ENCODE data around the gene MAP6D1. TPM values are rescaled to one million over a fixed set of nuclear protein-coding genes. Genes with fewer than 3 reads are reported as not detected.
"Not testable (repeated sequence)": the region's sequence is repeated elsewhere in the genome, so short reads cannot be mapped to it uniquely, and the experiment has no call there.

MAP6D1 gene
- polyA plus RNA-seq, 4 donors, result 0.57 to 1.6 (median 0.80) TPM; not detected in 1

GRCh38 chr3:183802989-183803388, 22.4 kb downstream of the MAP6D1 start:
- no peak for DNase-seq (ENCODE audit: low read depth in 4 of 4, low spot score in 3 of 4)

- DNase-seq (ENCODE audit: low read depth in 4 of 4, low spot score in 3 of 4), result no peak
These were observed 23.8 kb downstream of the MAP6D1 start for GRCh38 chr3:183801601-183802000.

DNA sequence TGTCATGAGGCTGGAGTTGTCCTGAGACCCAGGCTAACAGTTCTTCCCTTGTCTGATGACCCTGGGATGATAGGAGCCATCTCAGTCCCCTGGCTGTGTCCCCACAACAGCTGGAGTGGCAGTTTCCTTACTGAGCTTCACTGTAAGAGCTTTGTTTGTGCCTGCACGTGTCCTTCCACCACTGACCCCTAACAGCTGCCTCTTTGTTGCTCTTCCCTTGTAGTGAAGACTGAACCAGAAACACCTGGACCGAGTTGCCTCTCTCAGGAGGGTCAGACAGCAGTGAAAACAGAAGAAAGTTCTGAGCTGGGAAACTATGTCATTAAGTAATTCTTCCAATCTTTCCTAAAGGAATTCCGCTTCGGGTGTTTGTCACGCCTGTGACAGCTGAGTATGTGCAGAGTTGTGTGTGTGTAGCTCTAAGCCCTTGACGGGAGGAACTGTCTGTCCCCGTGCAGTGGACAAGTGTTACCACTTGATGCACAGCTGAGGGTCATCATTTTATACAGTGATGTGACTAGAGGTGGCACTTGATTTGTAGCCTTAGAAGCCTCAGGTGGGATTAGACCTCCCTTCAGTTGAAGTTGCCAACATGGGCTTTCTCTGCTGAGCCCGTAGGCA, 25.0 kb downstream of the MAP6D1 start:
- no peak for DNase-seq (ENCODE audit: low read depth in 4 of 4, low spot score in 3 of 4)

- DNase-seq (ENCODE audit: low read depth in 4 of 4, low spot score in 3 of 4), result no peak
These were observed 25.9 kb downstream of the MAP6D1 start for GRCh38 chr3:183799461-183799860.

DNA sequence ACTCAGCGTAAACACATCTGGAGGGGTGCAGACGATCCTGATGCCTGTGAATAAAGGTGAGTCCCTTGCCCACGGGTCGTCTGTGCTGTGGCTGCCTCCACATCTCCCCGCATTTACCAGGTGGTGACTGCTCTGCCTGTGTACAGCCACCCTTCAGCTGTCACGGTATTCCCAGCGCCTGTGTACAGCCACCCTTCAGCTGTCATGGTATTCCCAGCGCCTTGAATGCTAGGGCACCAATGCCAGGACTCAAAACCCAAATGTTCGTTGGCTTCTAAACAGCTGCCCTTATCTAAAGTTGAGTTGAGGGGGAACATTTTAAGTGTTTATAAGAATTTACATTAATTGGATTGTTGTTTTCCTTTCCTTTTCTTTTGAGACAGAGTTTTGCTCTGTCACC, 27.4 kb downstream of the MAP6D1 start:
- DNase-seq (ENCODE audit: low read depth in 4 of 4, low spot score in 3 of 4), result no peak

- no peak for DNase-seq (ENCODE audit: low read depth in 4 of 4, low spot score in 3 of 4)
These were observed 29.0 kb downstream of the MAP6D1 start for GRCh38 chr3:183796372-183796771.

GRCh38 chr3:183794452-183794851, 30.9 kb downstream of the MAP6D1 start:
- no peak for DNase-seq (ENCODE audit: low read depth in 4 of 4, low spot score in 3 of 4)

DNA sequence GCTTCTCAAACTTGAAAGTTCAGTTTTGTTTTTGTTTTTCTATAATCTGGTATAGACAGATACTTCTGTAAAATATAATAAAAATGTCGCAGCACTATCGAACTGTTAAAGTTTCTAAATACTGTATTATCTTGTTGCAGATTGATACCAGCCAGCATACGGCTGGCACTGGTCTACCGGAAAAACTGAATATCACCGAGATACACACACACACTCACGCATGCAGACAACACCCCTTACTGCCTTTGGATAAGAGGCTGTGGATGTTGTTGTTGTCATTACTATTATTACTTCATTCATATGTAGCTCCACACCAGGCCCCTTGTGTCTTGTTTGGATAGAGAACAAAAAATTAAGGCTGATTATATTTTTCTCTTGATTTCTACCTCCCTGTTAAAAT, 32.4 kb downstream of the MAP6D1 start:
- no peak for DNase-seq (ENCODE audit: low read depth in 4 of 4, low spot score in 3 of 4)

GRCh38 chr3:183790700-183791099, 34.7 kb downstream of the MAP6D1 start:
- no peak for DNase-seq (ENCODE audit: low read depth in 4 of 4, low spot score in 3 of 4)

GRCh38 chr3:183789826-183790225, 35.6 kb downstream of the MAP6D1 start:
- DNase-seq (ENCODE audit: low read depth in 4 of 4, low spot score in 3 of 4), result no peak

DNA sequence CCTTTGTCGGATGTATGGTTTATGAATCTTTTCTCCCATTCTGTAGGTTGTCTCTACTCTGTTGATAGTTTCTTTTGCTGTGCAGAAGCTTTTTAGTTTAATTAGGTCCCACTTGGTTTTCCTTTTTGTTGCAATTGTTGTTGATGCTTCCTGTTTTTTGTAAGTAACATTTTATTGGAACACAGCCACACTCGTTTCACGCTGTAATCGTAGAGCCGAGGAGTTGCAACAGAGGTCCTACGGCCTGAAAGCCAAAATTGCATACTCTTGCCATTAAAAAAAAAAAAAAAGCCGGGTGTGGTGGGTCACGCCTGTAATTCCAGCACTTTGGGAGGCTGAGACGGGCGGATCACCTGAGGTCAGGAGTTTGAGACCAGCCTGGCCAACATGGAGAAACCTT, 40.9 kb downstream of the MAP6D1 start:
- not testable (repeated sequence) for DNase-seq (ENCODE audit: low read depth in 4 of 4, low spot score in 3 of 4)

- DNase-seq (ENCODE audit: low read depth in 4 of 4, low spot score in 3 of 4), result no peak
These were observed 42.7 kb downstream of the MAP6D1 start for GRCh38 chr3:183782576-183783276.

DNA sequence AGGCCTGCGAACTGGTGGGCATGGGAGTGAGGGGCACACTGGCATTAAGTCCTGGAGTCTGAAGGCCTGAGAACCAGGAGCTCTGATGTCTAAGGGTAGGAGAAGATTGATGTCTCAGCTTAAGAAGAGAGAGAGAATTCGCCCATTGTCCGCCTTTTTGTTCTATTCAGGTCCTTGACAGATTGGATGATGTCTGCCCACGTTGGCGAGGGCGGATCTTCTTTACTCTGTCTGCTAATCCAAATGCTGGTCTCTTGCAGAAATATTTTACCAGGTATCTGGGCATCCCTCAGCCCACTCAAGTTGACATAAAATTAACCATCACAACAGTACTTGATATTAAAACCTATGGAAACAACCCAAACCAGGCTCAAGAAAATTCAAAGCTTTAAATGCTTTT, 44.1 kb downstream of the MAP6D1 start:
- DNase-seq (ENCODE audit: low read depth in 4 of 4, low spot score in 3 of 4), result no peak

- DNase-seq (ENCODE audit: low read depth in 4 of 4, low spot score in 3 of 4), result no peak
These were observed 45.4 kb downstream of the MAP6D1 start for GRCh38 chr3:183779896-183780465.

GRCh38 chr3:183777016-183777618, 48.3 kb downstream of the MAP6D1 start:
- DNase-seq (ENCODE audit: low read depth in 4 of 4, low spot score in 3 of 4), result no peak

GRCh38 chr3:183776451-183776850, 48.9 kb downstream of the MAP6D1 start:
- not testable (repeated sequence) for DNase-seq (ENCODE audit: low read depth in 4 of 4, low spot score in 3 of 4)

DNA sequence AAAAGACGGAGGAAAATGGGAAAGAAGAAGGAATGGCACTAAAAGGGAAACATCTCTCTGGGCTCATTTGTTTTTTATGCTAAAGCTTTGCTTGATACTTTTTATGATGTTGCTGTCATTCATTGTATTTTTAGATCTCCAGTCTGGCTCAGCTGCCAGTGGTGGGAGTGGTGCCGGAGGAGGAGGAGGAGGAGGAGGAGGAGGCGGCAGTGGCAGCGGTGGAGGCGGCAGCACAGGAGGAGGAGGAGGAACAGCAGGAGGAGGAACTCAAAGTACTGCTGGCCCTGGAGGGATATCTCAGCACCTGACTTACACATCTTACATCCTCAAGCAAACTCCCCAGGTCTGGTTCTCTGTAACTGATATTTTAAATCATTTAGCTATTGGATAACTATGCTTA, 49.6 kb downstream of the MAP6D1 start:
- DNase-seq (ENCODE audit: low read depth in 4 of 4, low spot score in 3 of 4), result no peak

DNA sequence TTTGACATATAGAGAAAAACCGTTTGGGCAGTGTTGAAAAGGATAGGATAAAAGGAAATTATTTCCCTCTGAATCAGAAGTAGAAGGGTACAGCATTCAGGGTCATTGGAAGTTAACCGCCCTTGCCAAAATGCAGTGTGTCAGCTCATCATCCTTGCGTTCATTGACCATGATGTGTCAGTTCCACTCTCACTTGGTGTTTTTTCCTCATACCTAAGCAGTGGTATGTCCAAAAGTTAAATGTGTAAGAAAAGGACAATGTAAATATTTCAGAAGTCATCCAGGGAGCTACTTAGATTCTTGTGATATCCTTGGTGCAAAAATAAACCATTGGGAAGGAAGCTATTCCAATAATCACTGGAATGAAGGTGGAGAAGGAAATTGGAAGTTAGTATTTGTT, 50.7 kb downstream of the MAP6D1 start:
- no peak for DNase-seq (ENCODE audit: low read depth in 4 of 4, low spot score in 3 of 4)

- DNase-seq (ENCODE audit: low read depth in 4 of 4, low spot score in 3 of 4), result no peak
These were observed 55.9 kb downstream of the MAP6D1 start for GRCh38 chr3:183769453-183769852.

GRCh38 chr3:183768114-183768513, 57.3 kb downstream of the MAP6D1 start:
- DNase-seq (ENCODE audit: low read depth in 4 of 4, low spot score in 3 of 4), result no peak

GRCh38 chr3:183766745-183767606, 58.4 kb downstream of the MAP6D1 start:
- peak; percentile 47 to 53 (median 48) for DNase-seq (ENCODE audit: low read depth in 4 of 4, low spot score in 3 of 4)

Data from right renal pelvis (tissue), 4 donors.